ENCODE results near the gene CYP4F12. TPM values are rescaled to one million over a fixed set of nuclear protein-coding genes. Genes with fewer than 3 reads are reported as not detected.

The CYP4F12 gene
- total RNA-seq, 1 experiment from 2014 or later: not detected

- no peak for DNase-seq (ENCODE audit: low read depth)
Observed at GRCh38 chr19:15714638-15715037, 41.8 kb downstream of the CYP4F12 start.

- no peak for DNase-seq (ENCODE audit: low read depth)
Observed at GRCh38 chr19:15715642-15716041, 42.8 kb downstream of the CYP4F12 start.

GRCh38 chr19:15717809-15718208 is 44.9 kb downstream of the CYP4F12 start:
- no peak for DNase-seq (ENCODE audit: low read depth)

GRCh38 chr19:15721268-15721667 is 48.4 kb downstream of the CYP4F12 start:
- no peak for DNase-seq (ENCODE audit: low read depth)

DNA sequence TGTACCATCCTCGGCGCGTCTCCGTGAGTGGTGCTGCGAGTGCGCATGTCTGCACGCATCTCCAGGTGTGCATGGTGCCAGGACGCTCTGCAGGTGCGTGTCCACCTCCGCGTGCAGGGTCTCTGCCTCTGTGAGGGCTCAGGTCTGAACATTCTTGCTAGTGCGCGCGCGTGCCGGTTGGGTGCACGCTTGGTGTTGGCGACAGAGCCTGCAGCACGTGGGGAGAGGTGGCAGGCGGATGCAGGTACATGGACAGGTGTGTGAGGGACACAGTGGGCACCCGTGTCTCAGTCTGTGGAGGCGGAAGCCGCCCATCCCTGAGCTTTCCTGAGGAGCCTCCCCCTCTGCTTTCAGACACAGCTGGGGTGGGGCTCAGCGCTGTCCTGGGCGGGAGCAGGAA is 50.1 kb downstream of the CYP4F12 start:
- no peak for DNase-seq (ENCODE audit: low read depth)

- DNase-seq (ENCODE audit: low read depth): no peak
Observed at GRCh38 chr19:15727724-15728123, 54.8 kb downstream of the CYP4F12 start, which contains the start of gene OR10H2. Gene OR10H2 (plus strand): TSS chr19:15728024. CDS start chr19:15728044, 20 bp downstream.

DNA sequence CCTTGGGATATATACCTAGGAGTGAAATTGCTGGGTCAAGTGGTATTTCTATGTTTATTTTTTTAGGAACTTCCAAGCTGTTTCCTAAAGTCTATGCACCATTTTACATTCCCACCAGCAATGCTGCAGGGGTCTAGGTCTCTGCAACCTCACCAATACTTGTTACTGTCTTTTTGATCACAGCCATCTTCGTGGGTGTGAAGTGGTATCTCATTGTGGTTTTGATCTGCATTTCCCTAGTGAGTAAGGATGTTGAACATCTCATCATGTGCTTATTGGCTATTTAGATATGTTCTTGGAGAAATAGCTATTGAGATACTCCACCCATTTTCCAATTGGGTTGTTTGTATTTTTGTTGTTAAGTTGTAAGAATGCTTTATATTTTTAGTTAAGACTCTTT is 57.7 kb downstream of the CYP4F12 start:
- no peak for DNase-seq (ENCODE audit: low read depth)

GRCh38 chr19:15732388-15732787 is 59.5 kb downstream of the CYP4F12 start:
- no peak for DNase-seq (ENCODE audit: low read depth)

GRCh38 chr19:15733895-15734294 is 61.0 kb downstream of the CYP4F12 start:
- no peak for DNase-seq (ENCODE audit: low read depth)

GRCh38 chr19:15737722-15738121 is 64.8 kb downstream of the CYP4F12 start, which contains the start of gene OR10H3:
Gene OR10H3 (plus strand): TSS chr19:15737985. CDS start chr19:15741393, 3,408 bp downstream.
- no peak for DNase-seq (ENCODE audit: low read depth)

- no peak for DNase-seq (ENCODE audit: low read depth)
Observed at GRCh38 chr19:15740785-15741184, 67.9 kb downstream of the CYP4F12 start.

Other genes with a start within 250 kb of the CYP4F12 start
- gene WIZ, start 223.1 kb upstream of the CYP4F12 start, total RNA-seq (2014; rRNA removed; shearing (Covaris generic)): 23.6 and 28.9 TPM in 2 replicates
- gene RASAL3, start 208.5 kb upstream of the CYP4F12 start, total RNA-seq (2014; rRNA removed; shearing (Covaris generic)): not detected in 2 replicates
- not detected in 2 replicates for gene PGLYRP2, start 193.6 kb upstream of the CYP4F12 start, total RNA-seq (2014; rRNA removed; shearing (Covaris generic))
- gene CYP4F22, start 164.6 kb upstream of the CYP4F12 start, total RNA-seq (2014; rRNA removed; shearing (Covaris generic)): not detected in 2 replicates
- gene CYP4F8, start 57.9 kb upstream of the CYP4F12 start, total RNA-seq (2014; rRNA removed; shearing (Covaris generic)): not detected in 2 replicates
- gene CYP4F3, start 32.2 kb upstream of the CYP4F12 start, total RNA-seq (2014; rRNA removed; shearing (Covaris generic)): 0.10 and 0.11 TPM in 2 replicates
- not detected in 2 replicates for gene OR10H2, start 54.9 kb downstream of the CYP4F12 start, total RNA-seq (2014; rRNA removed; shearing (Covaris generic))
- gene OR10H3, start 64.9 kb downstream of the CYP4F12 start, total RNA-seq (2014; rRNA removed; shearing (Covaris generic)): not detected in 2 replicates
- not detected in 2 replicates for gene OR10H5, start 114.6 kb downstream of the CYP4F12 start, total RNA-seq (2014; rRNA removed; shearing (Covaris generic))
- not detected in 2 replicates for gene OR10H1, start 142.6 kb downstream of the CYP4F12 start, total RNA-seq (2014; rRNA removed; shearing (Covaris generic))
- gene CYP4F2, start 225.0 kb downstream of the CYP4F12 start, total RNA-seq (2014; rRNA removed; shearing (Covaris generic)): 0.30 and 0.63 TPM in 2 replicates

Measured in HT1080 (cell line).